NCI-H187 (cell line): Measurements from ENCODE around the gene NPLOC4.

Experiments
- DNase-seq, 2 experiments: peaks; one replicate each; lab custom pipeline; 2025; lab: John Stamatoyannopoulos, UW

The NPLOC4 gene

GRCh38 chr17:81583589-81584342, 53.1 kb downstream of the NPLOC4 start:
- DNase-seq: no peak

GRCh38 chr17:81582749-81583148, 54.2 kb downstream of the NPLOC4 start:
- no peak for DNase-seq

- no peak for DNase-seq
Measured at GRCh38 chr17:81582341-81582740, 54.6 kb downstream of the NPLOC4 start.

GRCh38 chr17:81581758-81582157, 55.2 kb downstream of the NPLOC4 start:
- DNase-seq: no peak

GRCh38 chr17:81580481-81580880, 56.4 kb downstream of the NPLOC4 start:
- no peak for DNase-seq

- no peak for DNase-seq
Measured at GRCh38 chr17:81579821-81580321, 57.0 kb downstream of the NPLOC4 start.

GRCh38 chr17:81579298-81579697, 57.6 kb downstream of the NPLOC4 start:
- DNase-seq: no peak

- DNase-seq: no peak
Measured at GRCh38 chr17:81578561-81579225, 58.2 kb downstream of the NPLOC4 start.

- DNase-seq: no peak
Measured at GRCh38 chr17:81578038-81578441, 58.9 kb downstream of the NPLOC4 start.

GRCh38 chr17:81577278-81578000, 59.5 kb downstream of the NPLOC4 start:
- DNase-seq: no peak

GRCh38 chr17:81576621-81577277, 60.2 kb downstream of the NPLOC4 start:
- no peak for DNase-seq

- no peak for DNase-seq
Measured at GRCh38 chr17:81575836-81576235, 61.1 kb downstream of the NPLOC4 start.

- no peak for DNase-seq
Measured at GRCh38 chr17:81574643-81574956, 62.3 kb downstream of the NPLOC4 start.

- no peak for DNase-seq
Measured at GRCh38 chr17:81573794-81574642, 62.9 kb downstream of the NPLOC4 start.

- DNase-seq: no peak
Measured at GRCh38 chr17:81572563-81573168, 64.2 kb downstream of the NPLOC4 start.

GRCh38 chr17:81570964-81571363, 65.9 kb downstream of the NPLOC4 start:
- DNase-seq: no peak

- DNase-seq: no peak
Measured at GRCh38 chr17:81569986-81570514, 66.9 kb downstream of the NPLOC4 start.

- no peak for DNase-seq
Measured at GRCh38 chr17:81568416-81568815, 68.5 kb downstream of the NPLOC4 start.

GRCh38 chr17:81567191-81567590, 69.7 kb downstream of the NPLOC4 start:
- DNase-seq: no peak

- peak; percentile 33 to 34 for DNase-seq
Measured at GRCh38 chr17:81566461-81567126, 70.3 kb downstream of the NPLOC4 start.
